ENCODE measurements around the gene SLC25A51.

The SLC25A51 gene

DNA sequence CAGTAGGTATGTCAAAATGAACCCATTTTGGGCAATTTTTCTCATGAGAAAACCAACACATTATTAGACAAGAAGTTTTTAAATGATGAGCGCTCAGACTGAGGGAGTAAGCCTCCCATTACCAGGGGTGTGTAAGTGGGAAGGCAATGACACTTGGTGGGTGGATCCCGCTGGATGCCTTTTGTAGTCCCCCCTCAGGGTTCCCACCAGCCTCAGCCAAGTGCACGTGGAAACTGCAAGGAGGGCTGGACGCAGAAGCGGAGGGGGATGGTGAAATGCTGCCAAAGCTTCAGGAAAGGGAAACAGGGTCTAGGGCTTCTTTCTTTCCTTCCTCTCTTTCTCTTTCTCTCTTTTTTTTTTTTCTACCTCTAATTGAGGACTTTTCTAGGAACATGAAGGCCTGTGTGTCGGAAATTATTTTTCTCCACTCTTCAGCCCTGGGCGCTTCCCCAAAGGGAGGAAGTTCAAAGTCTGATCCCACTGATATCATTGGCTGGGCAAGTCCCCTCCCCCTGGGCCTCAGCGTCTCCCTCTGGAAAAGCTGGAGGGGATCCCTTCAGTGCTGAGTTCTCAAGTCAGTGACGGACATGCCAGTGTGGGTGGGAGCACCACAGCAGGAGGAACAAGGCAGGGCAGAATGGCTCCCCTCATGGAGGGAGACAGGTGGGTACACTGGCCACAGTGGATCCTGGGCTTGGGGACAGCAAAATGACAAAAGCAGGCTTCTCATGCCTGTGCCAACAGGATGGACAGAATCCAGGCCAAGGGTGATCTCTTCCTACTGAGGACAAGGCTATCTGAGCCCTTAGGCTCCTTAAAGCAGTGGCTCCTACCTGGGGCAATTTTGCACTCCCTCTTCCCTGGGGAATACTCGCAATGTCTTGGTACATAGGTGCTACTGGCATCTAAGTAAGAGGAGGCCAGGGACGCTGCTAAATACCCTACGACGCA lies 23.9 kb upstream of the SLC25A51 start:
- no peaks in the 10 kb centered on the region for H3K9me3 ChIP-seq (ENCODE audit: control insufficient read depth, insufficient read depth, low read length)
- H3K36me3 ChIP-seq (ENCODE audit: insufficient read depth, low read length) = no peaks in the 10 kb centered on the region
- no peak overlapping the region for H3K9ac ChIP-seq (ENCODE audit: low read depth, low read length)

DNA sequence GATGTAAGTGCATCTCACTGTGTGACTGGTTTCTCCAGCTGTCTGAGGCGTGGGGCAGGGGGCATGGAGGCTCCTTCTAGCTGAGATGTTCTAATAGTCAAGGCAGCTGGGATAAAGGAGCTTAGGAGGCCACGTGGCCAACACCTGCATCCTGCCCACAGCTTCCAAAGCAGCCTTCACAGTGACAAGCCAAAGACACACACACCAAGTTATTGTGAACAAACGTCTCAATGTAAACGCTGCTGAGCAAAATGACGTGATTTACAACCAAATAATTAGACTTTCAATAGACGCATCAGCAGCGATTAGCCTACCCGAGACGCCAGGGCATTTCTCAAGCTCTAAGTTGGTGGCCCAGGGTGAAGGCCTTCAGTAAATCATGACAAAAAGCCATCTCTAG lies 23.2 kb upstream of the SLC25A51 start:
- no peaks in the 10 kb centered on the region for H3K9me3 ChIP-seq (ENCODE audit: control insufficient read depth, insufficient read depth, low read length)
- H3K36me3 ChIP-seq (ENCODE audit: insufficient read depth, low read length) = no peaks in the 10 kb centered on the region
- peaks cover 14% of the 10 kb centered on the region; the same call in 1 of the 2 replicates for H3K4me1 ChIP-seq (ENCODE audit: insufficient read depth, low read length)
- H3K9ac ChIP-seq (ENCODE audit: low read depth, low read length) = no peak overlapping the region

More for the DNA sequence above, 23.9 kb upstream of the SLC25A51 start:
- H3K4me1 ChIP-seq (ENCODE audit: insufficient read depth, low read length) = peaks cover 13% of the 10 kb centered on the region; the same call in 1 of the 2 replicates

DNA sequence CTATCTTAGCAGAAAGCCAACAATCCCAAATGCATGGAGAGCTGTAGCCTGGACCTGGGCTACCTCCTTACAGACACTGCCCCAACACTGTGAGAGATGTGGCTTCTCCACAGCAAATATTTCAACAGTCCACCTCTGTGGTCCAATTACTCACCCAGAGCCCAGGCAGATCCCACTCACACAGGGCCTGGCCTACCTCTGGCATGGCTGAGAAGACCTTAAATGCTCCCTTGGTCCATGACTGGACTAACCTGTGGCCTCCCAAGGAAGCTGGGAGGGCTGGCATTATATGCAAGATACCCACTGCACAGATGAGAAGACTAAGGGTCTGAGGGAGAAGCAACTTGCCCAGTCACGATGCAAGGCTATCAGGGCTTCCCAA lies 22.8 kb upstream of the SLC25A51 start:
- Histone ChIP-seq H3K9ac (ENCODE audit: low read depth, low read length) (no peak overlapping the region), H3K36me3 (ENCODE audit: insufficient read depth, low read length) (no peaks in the 10 kb centered on the region), H3K4me1 (ENCODE audit: insufficient read depth, low read length) (peaks cover 15% of the 10 kb centered on the region; the same call in 1 of the 2 replicates), H3K9me3 (ENCODE audit: control insufficient read depth, insufficient read depth, low read length) (no peaks in the 10 kb centered on the region)

DNA sequence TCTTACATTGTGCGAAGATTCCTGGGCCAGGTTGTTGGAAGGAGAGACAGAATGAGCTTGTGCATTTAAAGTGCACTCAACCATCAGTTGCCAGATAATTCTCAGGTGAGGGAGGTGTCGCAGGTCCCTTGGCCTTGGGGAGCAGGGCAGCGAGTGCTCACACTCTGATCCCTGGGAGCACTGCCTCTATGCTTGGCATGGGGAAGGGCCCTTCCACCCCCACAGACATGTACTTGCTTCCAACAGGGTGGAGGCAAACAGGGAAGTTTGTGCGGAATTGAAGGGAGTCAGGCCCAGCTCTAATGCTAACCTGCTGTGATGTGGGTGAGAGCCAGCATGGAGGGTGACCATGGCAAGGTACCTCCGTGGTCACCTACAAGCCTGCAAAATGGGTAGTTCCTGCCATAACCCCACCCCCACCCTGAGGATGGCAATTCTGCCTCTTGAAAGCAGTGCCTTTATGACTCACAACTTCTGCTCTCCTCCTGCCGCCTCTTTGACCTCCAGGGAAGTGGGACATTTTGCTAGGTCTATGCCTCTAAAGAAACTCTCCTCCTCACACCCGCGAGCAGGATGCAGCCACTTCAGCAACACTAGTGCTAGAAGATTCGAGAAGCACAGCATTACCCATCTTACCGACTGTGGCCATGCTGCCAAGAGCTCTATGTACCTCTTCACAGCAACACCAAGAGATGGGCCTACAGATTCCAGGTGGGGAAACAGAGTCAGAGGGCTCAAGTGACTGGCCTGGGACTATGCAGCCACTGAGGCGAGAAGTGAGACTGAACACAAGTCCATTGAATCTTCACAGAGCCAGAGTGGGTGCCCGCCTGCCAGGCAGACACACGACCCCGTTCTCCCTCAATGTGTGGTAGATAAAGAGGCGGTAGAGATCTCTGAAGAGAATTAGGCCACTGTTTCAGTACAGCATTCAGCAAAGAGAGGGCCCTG lies 22.1 kb upstream of the SLC25A51 start:
- Histone ChIP-seq H3K9ac (ENCODE audit: low read depth, low read length) (no peak overlapping the region), H3K4me1 (ENCODE audit: insufficient read depth, low read length) (peaks cover 19% of the 10 kb centered on the region; the same call in 1 of the 2 replicates), H3K9me3 (ENCODE audit: control insufficient read depth, insufficient read depth, low read length) (no peaks in the 10 kb centered on the region), H3K36me3 (ENCODE audit: insufficient read depth, low read length) (no peaks in the 10 kb centered on the region)

DNA sequence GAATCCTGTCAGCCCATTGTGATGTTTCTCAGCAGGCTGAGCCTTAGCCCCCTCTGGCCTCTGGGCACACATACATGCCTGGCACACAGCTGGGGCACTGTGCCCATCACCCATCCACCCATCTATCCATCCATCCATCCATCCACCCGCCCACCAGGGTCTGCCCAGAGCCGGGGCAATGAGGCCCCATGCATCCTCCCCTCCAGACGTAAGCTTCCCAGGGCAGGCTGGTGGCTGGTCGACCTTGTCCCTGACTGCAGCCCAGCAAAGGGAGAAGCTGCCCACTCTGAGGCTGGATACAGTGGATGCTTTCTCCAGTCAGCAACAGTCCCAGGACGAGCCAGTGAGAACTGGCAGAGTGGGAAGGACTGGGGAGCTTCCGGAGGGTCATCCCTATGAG lies 21.1 kb upstream of the SLC25A51 start:
- Histone ChIP-seq H3K36me3 (ENCODE audit: insufficient read depth, low read length) (no peaks in the 10 kb centered on the region), H3K9ac (ENCODE audit: low read depth, low read length) (no peak overlapping the region), H3K9me3 (ENCODE audit: control insufficient read depth, insufficient read depth, low read length) (no peaks in the 10 kb centered on the region), H3K4me1 (ENCODE audit: insufficient read depth, low read length) (peaks cover 26% of the 10 kb centered on the region; the same call in 1 of the 2 replicates)

DNA sequence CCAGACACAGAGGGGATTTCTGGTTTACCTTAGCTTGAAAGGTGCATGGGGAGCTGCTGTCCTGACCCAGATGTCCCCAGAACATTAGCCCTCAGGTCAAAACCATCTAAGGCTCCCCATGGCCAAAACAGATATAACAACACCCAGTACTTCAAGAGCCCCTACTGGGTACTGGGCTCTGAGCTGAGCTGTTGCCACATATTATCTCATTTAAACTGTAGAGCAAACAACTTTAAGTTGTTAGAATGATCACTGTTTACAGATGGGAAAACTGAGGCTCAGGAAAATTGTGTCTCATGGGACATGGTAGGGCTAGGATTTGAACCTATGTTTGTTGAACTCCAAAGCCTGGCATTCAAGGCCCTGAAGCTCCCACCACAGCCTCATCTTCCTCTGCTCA lies 20.6 kb upstream of the SLC25A51 start:
- no peak overlapping the region for H3K9ac ChIP-seq (ENCODE audit: low read depth, low read length)
- no peaks in the 10 kb centered on the region for H3K9me3 ChIP-seq (ENCODE audit: control insufficient read depth, insufficient read depth, low read length)
- no peaks in the 10 kb centered on the region for H3K36me3 ChIP-seq (ENCODE audit: insufficient read depth, low read length)
- H3K4me1 ChIP-seq (ENCODE audit: insufficient read depth, low read length) = peaks cover 26% of the 10 kb centered on the region; the same call in 1 of the 2 replicates

DNA sequence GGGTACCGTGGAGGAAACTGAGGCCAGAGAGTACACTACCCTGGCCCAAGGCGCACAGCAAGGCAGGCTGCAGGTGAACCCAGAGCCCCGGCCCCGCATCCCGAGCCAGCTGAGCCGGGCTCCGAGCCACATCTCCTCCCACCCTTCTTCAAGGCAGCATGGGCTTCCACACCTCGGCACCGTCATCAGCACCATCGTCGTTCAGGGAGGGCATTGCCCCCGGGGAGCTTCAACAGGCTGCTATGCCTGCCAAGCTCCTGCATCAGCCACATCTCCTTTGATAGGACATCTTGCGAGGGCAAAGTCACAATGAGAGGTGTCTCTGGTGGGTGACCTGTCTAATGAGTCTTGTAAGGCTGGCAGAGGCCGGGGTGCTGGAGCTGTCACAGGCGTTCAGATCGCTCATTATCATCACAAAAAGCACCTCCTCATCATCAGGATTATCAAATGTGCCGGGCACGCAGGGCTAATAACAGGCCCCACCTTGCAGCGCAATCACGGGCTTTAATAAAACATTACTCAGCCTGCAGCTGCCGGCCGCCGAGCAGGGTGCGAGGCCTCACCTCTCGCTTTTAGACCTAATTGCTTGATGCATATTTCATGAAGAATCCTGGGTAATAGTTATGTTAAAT lies 20.0 kb upstream of the SLC25A51 start:
- Histone ChIP-seq H3K9me3 (ENCODE audit: control insufficient read depth, insufficient read depth, low read length) (no peaks in the 10 kb centered on the region), H3K4me1 (ENCODE audit: insufficient read depth, low read length) (peaks cover 26% of the 10 kb centered on the region; the same call in 1 of the 2 replicates), H3K36me3 (ENCODE audit: insufficient read depth, low read length) (no peaks in the 10 kb centered on the region), H3K9ac (ENCODE audit: low read depth, low read length) (no peak overlapping the region)

DNA sequence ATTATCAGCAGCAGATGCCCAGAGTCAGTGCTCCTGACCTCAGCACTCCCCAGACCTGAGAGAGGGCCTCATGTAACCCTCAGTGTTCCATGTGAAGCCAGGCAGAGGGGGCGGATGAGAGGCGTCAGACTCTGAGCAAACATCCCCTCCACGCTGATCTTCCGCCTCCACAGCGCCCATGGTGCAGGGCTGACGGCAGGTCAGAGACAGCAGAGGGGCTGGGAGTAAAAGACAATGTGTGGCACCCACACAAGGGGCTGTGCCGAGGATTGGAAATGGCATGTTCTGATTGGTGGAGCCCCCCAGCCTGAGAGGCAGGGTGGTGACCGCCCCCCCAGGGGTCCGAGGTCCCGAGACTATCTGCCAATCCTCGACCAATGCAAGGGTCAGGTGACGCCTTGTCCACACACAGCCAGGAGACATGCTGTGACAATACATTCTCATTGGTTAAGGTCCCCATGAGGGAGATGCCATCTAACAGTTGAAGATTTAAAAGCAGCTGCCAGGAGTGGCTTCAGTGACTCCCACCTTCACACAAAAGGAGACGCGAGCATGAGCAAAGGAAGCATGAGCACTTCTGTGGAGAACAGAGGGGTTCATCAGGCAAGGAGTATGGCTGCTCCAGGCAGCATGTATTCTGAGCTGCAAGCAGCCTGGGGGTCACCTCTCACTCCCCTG lies 19.3 kb upstream of the SLC25A51 start:
- no peaks in the 10 kb centered on the region for H3K9me3 ChIP-seq (ENCODE audit: control insufficient read depth, insufficient read depth, low read length)
- no peak overlapping the region for H3K9ac ChIP-seq (ENCODE audit: low read depth, low read length)
- H3K4me1 ChIP-seq (ENCODE audit: insufficient read depth, low read length) = peaks cover 26% of the 10 kb centered on the region; the same call in 1 of the 2 replicates
- no peaks in the 10 kb centered on the region for H3K36me3 ChIP-seq (ENCODE audit: insufficient read depth, low read length)

DNA sequence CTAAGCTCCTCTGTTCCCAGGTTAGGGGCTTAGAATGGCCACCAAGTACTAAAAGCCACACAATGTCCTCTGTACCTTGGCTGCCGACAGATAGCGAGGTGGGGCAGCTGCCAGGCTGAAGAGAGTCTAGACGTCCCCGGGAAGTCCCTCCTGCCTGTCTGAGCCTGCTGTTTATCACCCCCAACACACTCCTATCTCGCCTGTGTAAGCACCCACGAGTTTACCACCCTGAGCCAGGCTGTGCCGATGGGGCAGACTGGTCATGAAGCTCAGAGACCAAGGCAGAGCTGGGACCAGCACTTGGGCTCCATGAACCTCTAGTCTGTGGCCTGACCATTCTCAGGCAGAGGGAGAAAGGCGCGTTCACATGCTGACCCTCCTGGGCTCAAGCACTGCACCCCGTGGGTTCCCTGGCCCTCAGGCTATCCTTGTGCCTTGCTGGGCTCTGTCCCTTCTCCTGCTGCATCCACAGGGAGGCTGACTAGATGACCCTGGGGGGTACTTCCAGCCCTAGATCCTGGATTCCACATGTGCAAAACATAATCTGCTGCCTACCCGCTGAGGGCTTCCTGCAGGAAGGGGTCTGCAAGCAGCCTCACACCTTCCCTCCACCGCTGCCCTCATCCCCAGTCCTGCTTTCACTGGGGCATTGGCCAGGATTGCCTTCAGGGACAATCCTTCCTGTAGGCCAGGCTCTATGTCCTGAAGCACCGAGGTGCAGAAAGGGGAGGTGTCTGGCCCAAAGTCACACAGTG lies 18.6 kb upstream of the SLC25A51 start:
- no peaks in the 10 kb centered on the region for H3K36me3 ChIP-seq (ENCODE audit: insufficient read depth, low read length)
- no peaks in the 10 kb centered on the region for H3K9me3 ChIP-seq (ENCODE audit: control insufficient read depth, insufficient read depth, low read length)
- peaks cover 26% of the 10 kb centered on the region; the same call in 1 of the 2 replicates for H3K4me1 ChIP-seq (ENCODE audit: insufficient read depth, low read length)
- H3K9ac ChIP-seq (ENCODE audit: low read depth, low read length) = no peak overlapping the region

DNA sequence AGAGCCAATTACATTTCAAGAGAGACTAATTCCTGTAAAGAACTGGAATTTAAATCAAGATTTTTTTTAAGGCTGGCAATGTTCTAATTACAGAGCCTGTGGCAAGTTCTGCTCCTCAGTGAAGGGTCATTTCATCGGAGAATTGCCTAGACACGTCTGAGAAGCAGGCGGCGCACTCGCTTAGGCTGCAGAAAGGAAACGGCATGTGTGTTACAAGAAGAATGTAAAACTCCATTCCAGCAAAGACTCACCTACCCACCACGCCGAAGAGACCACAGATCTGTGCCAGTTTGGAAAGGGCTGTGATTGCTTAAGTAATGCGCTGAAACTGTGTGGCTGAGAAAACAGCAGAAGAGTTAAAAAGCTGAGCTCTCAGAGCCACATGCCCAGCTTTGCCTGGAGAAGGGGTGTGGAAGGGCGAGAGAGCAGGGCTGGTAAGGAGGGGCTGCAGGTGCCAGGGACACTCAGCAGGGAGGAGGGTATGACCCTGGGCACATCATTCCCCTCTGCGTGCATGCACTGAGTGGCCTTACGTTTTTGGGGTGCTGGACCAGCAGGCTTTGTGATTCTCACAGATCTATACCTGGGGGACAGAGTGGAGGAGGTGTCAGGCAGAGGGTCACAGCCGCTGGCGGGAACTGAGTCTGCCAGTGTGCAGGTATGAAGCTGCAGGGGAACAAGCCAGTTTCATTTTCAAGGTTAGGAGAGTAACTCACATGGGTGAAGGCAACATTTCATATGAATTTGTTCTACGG lies 17.8 kb upstream of the SLC25A51 start:
- Histone ChIP-seq H3K9ac (ENCODE audit: low read depth, low read length) (no peak overlapping the region), H3K9me3 (ENCODE audit: control insufficient read depth, insufficient read depth, low read length) (no peaks in the 10 kb centered on the region), H3K36me3 (ENCODE audit: insufficient read depth, low read length) (no peaks in the 10 kb centered on the region), H3K4me1 (ENCODE audit: insufficient read depth, low read length) (peaks cover 26% of the 10 kb centered on the region; the same call in 1 of the 2 replicates)

DNA sequence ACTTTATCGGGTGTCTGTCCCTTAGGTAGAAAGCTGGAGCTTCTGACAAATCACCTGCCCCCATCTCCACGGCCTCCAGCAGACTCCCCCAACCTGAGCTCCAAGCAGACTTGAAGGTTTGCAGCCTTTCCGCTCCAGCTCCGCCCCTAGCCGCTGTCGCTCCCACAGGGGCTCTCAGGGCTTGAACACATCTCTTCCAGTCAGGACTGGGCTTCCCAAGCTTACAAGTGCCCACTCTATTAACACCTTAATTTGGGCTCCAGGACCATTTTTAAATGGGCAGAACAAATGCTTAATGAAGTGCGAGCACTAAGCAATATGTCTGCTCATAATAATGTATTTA lies 17.2 kb upstream of the SLC25A51 start:
- H3K36me3 ChIP-seq (ENCODE audit: insufficient read depth, low read length) = no peaks in the 10 kb centered on the region
- no peaks in the 10 kb centered on the region for H3K9me3 ChIP-seq (ENCODE audit: control insufficient read depth, insufficient read depth, low read length)
- H3K9ac ChIP-seq (ENCODE audit: low read depth, low read length) = no peak overlapping the region
- H3K4me1 ChIP-seq (ENCODE audit: insufficient read depth, low read length) = peaks cover 21% of the 10 kb centered on the region; the same call in 1 of the 2 replicates

DNA sequence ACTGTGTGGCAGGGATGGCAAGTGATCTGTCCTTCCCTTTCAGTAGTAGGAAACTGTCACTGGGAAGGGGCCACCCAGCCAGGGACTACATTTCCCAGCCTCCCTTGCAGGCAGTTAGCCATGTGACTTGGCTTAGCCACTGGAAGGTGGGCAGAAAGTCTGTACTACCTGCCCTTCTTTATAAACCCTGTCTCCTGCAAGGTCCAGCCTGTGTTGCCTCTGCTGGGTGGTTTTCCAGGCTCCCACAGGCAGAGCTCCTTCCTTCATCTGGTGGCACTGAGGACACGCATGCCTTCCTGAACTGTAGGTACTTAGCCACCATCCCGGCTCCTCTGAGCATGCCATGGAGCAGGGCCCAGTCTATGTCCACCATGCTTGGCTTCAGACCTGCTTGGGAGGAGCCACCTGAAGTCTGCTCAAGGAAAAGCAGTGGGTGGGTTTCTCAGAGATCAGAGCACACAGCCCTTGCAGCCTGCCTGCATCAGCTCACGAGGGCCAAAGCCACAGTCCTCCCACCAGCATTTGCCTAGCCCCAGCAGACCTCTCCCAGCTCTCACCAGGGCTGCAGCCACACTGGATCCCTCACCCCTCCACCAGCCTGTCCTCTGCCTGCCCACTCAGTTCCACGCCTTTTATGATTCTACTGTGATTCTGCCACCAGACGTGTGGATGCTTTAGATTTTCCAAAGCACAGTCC lies 16.7 kb upstream of the SLC25A51 start:
- Histone ChIP-seq H3K36me3 (ENCODE audit: insufficient read depth, low read length) (no peaks in the 10 kb centered on the region; the same call in 1 of the 2 replicates), H3K9ac (ENCODE audit: low read depth, low read length) (no peak overlapping the region), H3K4me1 (ENCODE audit: insufficient read depth, low read length) (peaks cover 16% of the 10 kb centered on the region; the same call in 1 of the 2 replicates), H3K9me3 (ENCODE audit: control insufficient read depth, insufficient read depth, low read length) (no peaks in the 10 kb centered on the region)

Data from ES-I3 (cell line).